ENCODE measurements around the gene JAG1. TPM values are rescaled to one million over a fixed set of nuclear protein-coding genes. Genes with fewer than 3 reads are reported as not detected.
A peak's percentile ranks its signal among the peaks of the same experiment; 100 is the strongest.

Gene JAG1
- total RNA-seq, 2 donors from 2014 or later = 6.8 to 19.7 TPM

DNA sequence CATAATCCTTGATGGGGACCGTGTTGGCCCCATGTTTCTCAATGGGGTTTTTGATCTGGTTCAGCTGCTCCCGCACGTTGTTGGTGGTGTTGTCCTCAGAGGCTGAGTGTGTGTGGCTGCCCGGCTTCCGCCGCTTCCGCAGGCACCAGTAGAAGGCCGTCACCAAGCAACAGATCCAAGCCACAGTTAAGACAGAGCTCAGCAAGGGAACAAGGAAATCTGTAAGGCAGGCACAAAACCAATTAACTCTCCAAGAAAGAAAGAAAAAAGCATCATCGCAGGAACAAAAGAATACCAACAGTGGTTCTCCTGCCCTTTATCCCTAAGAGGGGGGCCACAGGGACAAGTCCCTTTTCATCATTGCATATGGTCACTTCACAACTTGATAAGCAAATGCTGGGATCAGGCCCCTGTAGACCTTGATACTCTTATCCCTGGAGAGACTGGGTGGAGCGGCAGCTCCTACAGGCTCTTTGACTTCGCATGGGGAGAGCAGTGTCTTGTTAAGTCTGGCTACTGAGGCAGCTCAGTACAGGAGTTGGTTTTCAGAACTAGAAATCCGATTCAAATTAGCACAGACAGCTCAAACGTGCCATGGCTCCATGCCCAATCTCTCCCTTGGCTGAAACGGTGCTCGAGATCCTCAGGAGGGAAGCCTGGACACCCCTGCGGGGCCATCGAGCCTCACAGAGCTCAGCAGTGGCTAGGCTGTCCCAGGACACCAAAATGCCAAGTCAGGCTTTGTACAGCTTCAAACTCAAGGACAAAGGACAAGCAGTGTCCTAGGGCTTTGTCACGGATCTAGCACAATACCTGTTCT lies 33.9 kb downstream of the JAG1 start:
- no peaks in the 10 kb centered on the region for H3K9me3 ChIP-seq (ENCODE audit: control insufficient read depth, low read length)
- no peaks in the 10 kb centered on the region for H3K9me3 Mint-ChIP-seq
- H3K27ac ChIP-seq (ENCODE audit: low read depth, low read length) = peak overlapping the region; percentile 62
- peaks cover 11% of the 10 kb centered on the region for H3K36me3 ChIP-seq (ENCODE audit: control insufficient read depth, insufficient read depth, low read length)
- H3K4me3 ChIP-seq (ENCODE audit: low read length) = no peak overlapping the region
- H3K4me3 Mint-ChIP-seq = no peak overlapping the region
- H3K4me1 ChIP-seq (ENCODE audit: control insufficient read depth, insufficient read depth, low read length) = peaks cover 23% of the 10 kb centered on the region
- DNase-seq = no peak
- H3K9ac ChIP-seq (ENCODE audit: extremely low read depth, low read length, poor library complexity, severe bottlenecking) = no peak overlapping the region
- peaks cover 52% of the 10 kb centered on the region for H3K36me3 Mint-ChIP-seq (ENCODE audit: low read depth)
- peak overlapping the region; percentile 61 for H3K27ac Mint-ChIP-seq
- H3K4me1 Mint-ChIP-seq = peaks cover 45% of the 10 kb centered on the region
- TF ChIP-seq, protein P1, sequence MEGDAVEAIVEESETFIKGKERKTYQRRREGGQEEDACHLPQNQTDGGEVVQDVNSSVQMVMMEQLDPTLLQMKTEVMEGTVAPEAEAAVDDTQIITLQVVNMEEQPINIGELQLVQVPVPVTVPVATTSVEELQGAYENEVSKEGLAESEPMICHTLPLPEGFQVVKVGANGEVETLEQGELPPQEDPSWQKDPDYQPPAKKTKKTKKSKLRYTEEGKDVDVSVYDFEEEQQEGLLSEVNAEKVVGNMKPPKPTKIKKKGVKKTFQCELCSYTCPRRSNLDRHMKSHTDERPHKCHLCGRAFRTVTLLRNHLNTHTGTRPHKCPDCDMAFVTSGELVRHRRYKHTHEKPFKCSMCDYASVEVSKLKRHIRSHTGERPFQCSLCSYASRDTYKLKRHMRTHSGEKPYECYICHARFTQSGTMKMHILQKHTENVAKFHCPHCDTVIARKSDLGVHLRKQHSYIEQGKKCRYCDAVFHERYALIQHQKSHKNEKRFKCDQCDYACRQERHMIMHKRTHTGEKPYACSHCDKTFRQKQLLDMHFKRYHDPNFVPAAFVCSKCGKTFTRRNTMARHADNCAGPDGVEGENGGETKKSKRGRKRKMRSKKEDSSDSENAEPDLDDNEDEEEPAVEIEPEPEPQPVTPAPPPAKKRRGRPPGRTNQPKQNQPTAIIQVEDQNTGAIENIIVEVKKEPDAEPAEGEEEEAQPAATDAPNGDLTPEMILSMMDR (conservative IDR thresholded peaks at IDR 0.05) = no peak
- WGBS, 2 experiments (ENCODE audit: insufficient coverage in 1 of 2, insufficient read length in 1 of 2) = 85 to 90% methylated on average over 10 to 18 of the region's 18 CpGs
- H3K27me3 Mint-ChIP-seq (ENCODE audit: insufficient read depth) = peaks cover 84% of the 10 kb centered on the region
- H3K27me3 ChIP-seq (ENCODE audit: control insufficient read depth, insufficient read depth, low read length, poor library complexity, severe bottlenecking) = peaks cover 70% of the 10 kb centered on the region

DNA sequence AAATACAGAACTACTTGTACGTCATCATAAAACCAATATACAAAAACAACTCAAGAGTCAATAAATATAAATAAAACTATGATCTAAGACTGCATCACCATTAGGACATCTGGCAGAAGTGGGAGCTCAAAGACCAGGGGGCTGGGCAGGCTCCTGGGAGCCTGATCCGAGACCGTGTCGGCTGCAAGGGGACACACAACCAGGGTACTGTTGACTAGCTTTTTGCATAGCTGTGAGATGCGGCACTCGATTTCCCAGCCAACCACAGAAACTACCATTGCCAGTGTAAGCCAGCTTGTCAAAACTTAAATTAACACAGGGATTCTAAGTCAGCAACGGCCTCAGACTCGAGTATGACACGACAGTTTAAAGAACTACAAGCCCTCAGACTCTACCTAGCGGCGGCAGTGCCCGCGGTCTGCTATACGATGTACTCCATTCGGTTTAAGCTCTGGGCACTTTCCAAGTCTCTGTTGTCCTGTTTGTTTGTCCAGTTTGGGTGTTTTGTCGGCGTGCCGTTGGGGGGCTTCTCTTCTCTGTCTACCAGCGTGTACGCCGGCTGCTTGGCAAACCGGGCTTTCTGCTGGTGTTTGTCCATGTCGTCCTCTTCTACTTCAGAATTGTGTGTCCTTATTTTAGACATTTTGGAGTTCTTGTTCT lies 34.6 kb downstream of the JAG1 start:
- no peak for DNase-seq
- Histone ChIP-seq H3K9ac (ENCODE audit: extremely low read depth, low read length, poor library complexity, severe bottlenecking) (no peak overlapping the region), H3K4me3 (ENCODE audit: low read length) (no peak overlapping the region), H3K36me3 (ENCODE audit: control insufficient read depth, insufficient read depth, low read length) (peaks cover 11% of the 10 kb centered on the region), H3K27me3 (ENCODE audit: control insufficient read depth, insufficient read depth, low read length, poor library complexity, severe bottlenecking) (peaks cover 70% of the 10 kb centered on the region), H3K9me3 (ENCODE audit: control insufficient read depth, low read length) (no peaks in the 10 kb centered on the region), H3K4me1 (ENCODE audit: control insufficient read depth, insufficient read depth, low read length) (peaks cover 23% of the 10 kb centered on the region), H3K27ac (ENCODE audit: low read depth, low read length) (peak overlapping the region; percentile 62)
- Mint-ChIP-seq H3K4me3 (no peak overlapping the region), H3K36me3 (ENCODE audit: low read depth) (peaks cover 47% of the 10 kb centered on the region), H3K9me3 (no peaks in the 10 kb centered on the region), H3K27ac (peak overlapping the region; percentile 16), H3K4me1 (peaks cover 45% of the 10 kb centered on the region), H3K27me3 (ENCODE audit: insufficient read depth) (peaks cover 84% of the 10 kb centered on the region)
- TF ChIP-seq, protein P1 (conservative IDR thresholded peaks at IDR 0.05) = no peak
- 94 to 95% methylated on average over 13 to 23 of the region's 23 CpGs for WGBS, 2 experiments (ENCODE audit: insufficient coverage in 1 of 2, insufficient read length in 1 of 2)

DNA sequence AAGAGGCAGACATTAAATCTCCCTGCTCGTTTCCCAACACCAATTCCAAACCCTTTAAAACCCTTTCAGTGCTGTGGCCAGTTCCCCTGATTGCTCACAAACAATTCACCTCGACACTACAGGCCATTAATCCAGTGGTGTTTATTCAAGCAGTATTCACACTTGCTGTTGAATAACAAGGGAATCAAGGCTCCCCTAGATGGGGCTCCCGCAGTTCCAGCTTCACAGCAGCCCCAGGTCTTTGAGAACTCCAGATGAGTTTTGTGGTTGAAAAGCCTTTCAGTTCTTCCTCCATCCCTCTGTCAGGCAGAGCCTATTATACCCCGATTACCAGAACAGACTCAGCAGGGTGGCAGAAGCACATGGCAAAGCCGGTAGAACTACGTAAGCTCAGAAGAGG lies 36.2 kb downstream of the JAG1 start:
- H3K27me3 ChIP-seq (ENCODE audit: control insufficient read depth, insufficient read depth, low read length, poor library complexity, severe bottlenecking) = peaks cover 71% of the 10 kb centered on the region
- 16% methylated on average over 2 to 6 of the region's 6 CpGs for WGBS, 2 experiments (ENCODE audit: insufficient coverage in 1 of 2, insufficient read length in 1 of 2)
- peak overlapping the region; percentile 66 for H3K27ac ChIP-seq (ENCODE audit: low read depth, low read length)
- peaks cover 10% of the 10 kb centered on the region for H3K36me3 ChIP-seq (ENCODE audit: control insufficient read depth, insufficient read depth, low read length)
- H3K4me3 ChIP-seq (ENCODE audit: low read length) = no peak overlapping the region
- H3K36me3 Mint-ChIP-seq (ENCODE audit: low read depth) = peaks cover 32% of the 10 kb centered on the region
- peak; percentile 94 for DNase-seq
- peak overlapping the region; percentile 24 for H3K4me3 Mint-ChIP-seq
- H3K27me3 Mint-ChIP-seq (ENCODE audit: insufficient read depth) = peaks cover 84% of the 10 kb centered on the region
- peaks cover 23% of the 10 kb centered on the region for H3K4me1 ChIP-seq (ENCODE audit: control insufficient read depth, insufficient read depth, low read length)
- H3K9me3 Mint-ChIP-seq = no peaks in the 10 kb centered on the region
- TF ChIP-seq, protein P1 (conservative IDR thresholded peaks at IDR 0.05) = no peak
- peaks cover 49% of the 10 kb centered on the region for H3K4me1 Mint-ChIP-seq
- H3K9ac ChIP-seq (ENCODE audit: extremely low read depth, low read length, poor library complexity, severe bottlenecking) = no peak overlapping the region
- H3K9me3 ChIP-seq (ENCODE audit: control insufficient read depth, low read length) = no peaks in the 10 kb centered on the region
- peak overlapping the region; percentile 35 for H3K27ac Mint-ChIP-seq
